ENCODE measurements around the gene CDK13.

GRCh38 chr7:40072268-40072667, 122.2 kb downstream of the CDK13 start:
- TF ChIP-seq CTCF (conservative IDR thresholded peaks at IDR 0.05; ENCODE audit: low read depth, low read length) (no peak), EZH2 (IDR thresholded peaks at IDR 0.05; ENCODE audit: low read length, unreplicated experiment) (no peak)
